ENCODE data around the gene DLEC1.

DNA sequence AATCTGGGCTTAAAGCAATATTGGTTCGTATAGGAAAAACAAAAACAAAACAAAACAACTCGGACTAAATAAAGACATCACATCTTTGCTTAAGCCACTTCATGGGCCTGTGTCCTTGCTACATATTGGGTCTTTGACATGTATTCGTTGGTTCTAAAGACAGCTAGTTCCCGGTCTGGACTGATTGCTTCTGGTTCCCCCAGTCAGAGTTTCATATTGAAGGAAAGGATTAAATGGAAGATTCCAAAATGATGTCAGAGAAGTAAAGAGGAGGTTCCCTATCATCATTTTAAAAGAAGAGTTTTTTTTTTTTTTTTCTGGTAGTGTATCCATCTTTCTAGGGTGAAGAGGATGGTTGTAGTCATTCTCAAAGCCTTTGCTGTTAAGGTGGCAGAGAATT lies 128.6 kb downstream of the DLEC1 start:
- no peak for TF ChIP-seq PHB (CRISPR knock-in tag; IDR thresholded peaks at IDR 0.05)
- no peak for TF ChIP-seq POLR2A (conservative IDR thresholded peaks at IDR 0.05)
- TF ChIP-seq ZNF274 (IDR thresholded peaks at IDR 0.05; ENCODE audit: borderline replicate concordance, low read depth, low read length): no peak
- TF ChIP-seq, protein P1, sequence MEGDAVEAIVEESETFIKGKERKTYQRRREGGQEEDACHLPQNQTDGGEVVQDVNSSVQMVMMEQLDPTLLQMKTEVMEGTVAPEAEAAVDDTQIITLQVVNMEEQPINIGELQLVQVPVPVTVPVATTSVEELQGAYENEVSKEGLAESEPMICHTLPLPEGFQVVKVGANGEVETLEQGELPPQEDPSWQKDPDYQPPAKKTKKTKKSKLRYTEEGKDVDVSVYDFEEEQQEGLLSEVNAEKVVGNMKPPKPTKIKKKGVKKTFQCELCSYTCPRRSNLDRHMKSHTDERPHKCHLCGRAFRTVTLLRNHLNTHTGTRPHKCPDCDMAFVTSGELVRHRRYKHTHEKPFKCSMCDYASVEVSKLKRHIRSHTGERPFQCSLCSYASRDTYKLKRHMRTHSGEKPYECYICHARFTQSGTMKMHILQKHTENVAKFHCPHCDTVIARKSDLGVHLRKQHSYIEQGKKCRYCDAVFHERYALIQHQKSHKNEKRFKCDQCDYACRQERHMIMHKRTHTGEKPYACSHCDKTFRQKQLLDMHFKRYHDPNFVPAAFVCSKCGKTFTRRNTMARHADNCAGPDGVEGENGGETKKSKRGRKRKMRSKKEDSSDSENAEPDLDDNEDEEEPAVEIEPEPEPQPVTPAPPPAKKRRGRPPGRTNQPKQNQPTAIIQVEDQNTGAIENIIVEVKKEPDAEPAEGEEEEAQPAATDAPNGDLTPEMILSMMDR (IDR thresholded peaks at IDR 0.05 in 2 of 3, conservative IDR thresholded peaks at IDR 0.05 in 1 of 3; ENCODE audit: insufficient read depth in 2 of 3, low read depth in 1 of 3, low read length in 3 of 3): no peak
- no peak for TF ChIP-seq NR2C2 (CRISPR knock-in tag; IDR thresholded peaks at IDR 0.05)
- TF ChIP-seq NR2C2 (tag; IDR thresholded peaks at IDR 0.05): no peak
